Fibroblast of lung (primary cell): ENCODE results near the gene LRP10.

Experiments used
- CTCF ChIP-seq, 2 donors: IDR thresholded peaks in 1 of 2; conservative IDR thresholded peaks in 1 of 2; 1 replicate in 1 of 2; 2 replicates in 1 of 2; pipeline ENCODE4 v1.5.1; 2011 to 2012; ENCODE audit warnings: low read length in 2 of 2, control low read depth in 1 of 2, inconsistent platforms in 1 of 2, low read depth in 1 of 2, mild to moderate bottlenecking in 1 of 2
- EZH2 ChIP-seq: IDR thresholded peaks from 2 replicates; pipeline ENCODE4 v1.5.1; 2012; ENCODE audit warnings: low read length, control low read depth, mild to moderate bottlenecking; ENCODE audit errors: missing control alignments

- TF ChIP-seq CTCF (conservative IDR thresholded peaks at IDR 0.05 in 1 of 2, IDR thresholded peaks at IDR 0.05 in 1 of 2; ENCODE audit: low read depth in 1 of 2, low read length in 2 of 2) (no peak), EZH2 (no peak)
Observed at GRCh38 chr14:22898302-22899090, 27.0 kb downstream of the LRP10 start.
